GM12878 (cell line): ENCODE data around the gene HERC4.

ENCODE experiments used
- ATF7 ChIP-seq: fragments of 450-650 bp; IDR thresholded peaks from 2 replicates; pipeline ENCODE4 v1.6.1; 2016; ENCODE audit warnings: low read depth, mild to moderate bottlenecking
- MXI1 ChIP-seq: fragments of 150-350 bp; IDR thresholded peaks from 2 replicates; pipeline ENCODE4 v1.6.1; 2011; ENCODE audit warnings: low read depth, mild to moderate bottlenecking, inconsistent platforms, low read length, improper control_type of control experiment
- POLR2AphosphoS5 ChIP-seq: IDR thresholded peaks from 2 replicates; pipeline ENCODE4 v1.6.1; 2011; ENCODE audit warnings: mild to moderate bottlenecking, low read length, inconsistent platforms
- ZNF24 ChIP-seq: fragments of 450-650 bp; IDR thresholded peaks from 2 replicates; pipeline ENCODE4 v1.6.1; 2017; ENCODE audit warnings: antibody characterized with exemption, mild to moderate bottlenecking
- ZNF274 ChIP-seq: IDR thresholded peaks from one replicate; pipeline ENCODE4 v1.8.0; 2011; ENCODE audit not compliant: insufficient read length, insufficient read depth
- TF ChIP-seq, protein P1 (sequence below): fragments of 450-650 bp; IDR thresholded peaks from 2 replicates; pipeline ENCODE4 v1.6.1; 2014; ENCODE audit warnings: mild to moderate bottlenecking
- TF ChIP-seq, protein P2 (sequence below), 3 experiments: IDR thresholded peaks in 2 of 3; conservative IDR thresholded peaks in 1 of 3; 2 replicates each; pipeline ENCODE4 v1.5.1; 2011; ENCODE audit warnings: low read depth in 3 of 3, low read length in 3 of 3, mild to moderate bottlenecking in 3 of 3, control low read depth in 2 of 3, moderate library complexity in 2 of 3, inconsistent platforms in 1 of 3, mixed read lengths in 1 of 3; ENCODE audit not compliant: control insufficient read depth in 2 of 3, insufficient read depth in 1 of 3; ENCODE audit errors: extremely low read depth in 1 of 3
- TF ChIP-seq, protein P3 (sequence below): IDR thresholded peaks from 2 replicates; pipeline ENCODE4 v1.6.1; 2011; ENCODE audit warnings: low read depth, mild to moderate bottlenecking, low read length, moderate library complexity, borderline replicate concordance; ENCODE audit errors: extremely low read depth
- TF ChIP-seq, protein P4 (sequence below): fragments of 450-650 bp; formaldehyde crosslinking; IDR thresholded peaks from 2 replicates; pipeline ENCODE4 v1.4.0; 2020; ENCODE audit warnings: mild to moderate bottlenecking, moderate library complexity

DNA sequence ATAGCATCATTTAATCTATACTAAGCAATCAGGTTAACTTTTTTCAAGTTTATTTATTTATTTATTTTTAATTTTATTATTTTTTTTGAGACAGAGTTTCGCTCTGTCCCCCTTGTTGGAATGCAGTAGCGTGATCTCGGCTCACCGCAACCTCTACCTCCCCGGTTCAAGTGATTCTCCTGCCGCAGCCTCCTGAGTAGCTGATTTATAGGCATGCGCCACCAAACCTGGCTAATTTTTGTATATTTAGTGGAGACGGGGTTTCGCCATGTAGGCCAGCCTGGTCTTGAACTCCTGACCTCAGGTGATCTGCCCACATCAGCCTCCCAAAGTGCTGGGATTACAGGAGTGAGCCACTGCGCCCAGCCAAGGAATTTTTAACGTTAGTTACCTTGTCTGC lies 33.6 kb upstream of the HERC4 start:
- no peak for TF ChIP-seq ZNF274
- TF ChIP-seq ATF7, result no peak
- TF ChIP-seq, protein P1, sequence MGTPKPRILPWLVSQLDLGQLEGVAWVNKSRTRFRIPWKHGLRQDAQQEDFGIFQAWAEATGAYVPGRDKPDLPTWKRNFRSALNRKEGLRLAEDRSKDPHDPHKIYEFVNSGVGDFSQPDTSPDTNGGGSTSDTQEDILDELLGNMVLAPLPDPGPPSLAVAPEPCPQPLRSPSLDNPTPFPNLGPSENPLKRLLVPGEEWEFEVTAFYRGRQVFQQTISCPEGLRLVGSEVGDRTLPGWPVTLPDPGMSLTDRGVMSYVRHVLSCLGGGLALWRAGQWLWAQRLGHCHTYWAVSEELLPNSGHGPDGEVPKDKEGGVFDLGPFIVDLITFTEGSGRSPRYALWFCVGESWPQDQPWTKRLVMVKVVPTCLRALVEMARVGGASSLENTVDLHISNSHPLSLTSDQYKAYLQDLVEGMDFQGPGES, result no peak
- TF ChIP-seq, protein P2, sequence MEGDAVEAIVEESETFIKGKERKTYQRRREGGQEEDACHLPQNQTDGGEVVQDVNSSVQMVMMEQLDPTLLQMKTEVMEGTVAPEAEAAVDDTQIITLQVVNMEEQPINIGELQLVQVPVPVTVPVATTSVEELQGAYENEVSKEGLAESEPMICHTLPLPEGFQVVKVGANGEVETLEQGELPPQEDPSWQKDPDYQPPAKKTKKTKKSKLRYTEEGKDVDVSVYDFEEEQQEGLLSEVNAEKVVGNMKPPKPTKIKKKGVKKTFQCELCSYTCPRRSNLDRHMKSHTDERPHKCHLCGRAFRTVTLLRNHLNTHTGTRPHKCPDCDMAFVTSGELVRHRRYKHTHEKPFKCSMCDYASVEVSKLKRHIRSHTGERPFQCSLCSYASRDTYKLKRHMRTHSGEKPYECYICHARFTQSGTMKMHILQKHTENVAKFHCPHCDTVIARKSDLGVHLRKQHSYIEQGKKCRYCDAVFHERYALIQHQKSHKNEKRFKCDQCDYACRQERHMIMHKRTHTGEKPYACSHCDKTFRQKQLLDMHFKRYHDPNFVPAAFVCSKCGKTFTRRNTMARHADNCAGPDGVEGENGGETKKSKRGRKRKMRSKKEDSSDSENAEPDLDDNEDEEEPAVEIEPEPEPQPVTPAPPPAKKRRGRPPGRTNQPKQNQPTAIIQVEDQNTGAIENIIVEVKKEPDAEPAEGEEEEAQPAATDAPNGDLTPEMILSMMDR (IDR thresholded peaks at IDR 0.05 in 2 of 3, conservative IDR thresholded peaks at IDR 0.05 in 1 of 3; ENCODE audit: control insufficient read depth in 2 of 3, extremely low read depth in 1 of 3, insufficient read depth in 1 of 3, low read depth in 3 of 3, low read length in 3 of 3), result no peak
- TF ChIP-seq POLR2AphosphoS5, result no peak
- TF ChIP-seq, protein P3, sequence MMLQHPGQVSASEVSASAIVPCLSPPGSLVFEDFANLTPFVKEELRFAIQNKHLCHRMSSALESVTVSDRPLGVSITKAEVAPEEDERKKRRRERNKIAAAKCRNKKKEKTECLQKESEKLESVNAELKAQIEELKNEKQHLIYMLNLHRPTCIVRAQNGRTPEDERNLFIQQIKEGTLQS, result no peak
- TF ChIP-seq MXI1, result no peak
- no peak for TF ChIP-seq ZNF24
- TF ChIP-seq, protein P4, sequence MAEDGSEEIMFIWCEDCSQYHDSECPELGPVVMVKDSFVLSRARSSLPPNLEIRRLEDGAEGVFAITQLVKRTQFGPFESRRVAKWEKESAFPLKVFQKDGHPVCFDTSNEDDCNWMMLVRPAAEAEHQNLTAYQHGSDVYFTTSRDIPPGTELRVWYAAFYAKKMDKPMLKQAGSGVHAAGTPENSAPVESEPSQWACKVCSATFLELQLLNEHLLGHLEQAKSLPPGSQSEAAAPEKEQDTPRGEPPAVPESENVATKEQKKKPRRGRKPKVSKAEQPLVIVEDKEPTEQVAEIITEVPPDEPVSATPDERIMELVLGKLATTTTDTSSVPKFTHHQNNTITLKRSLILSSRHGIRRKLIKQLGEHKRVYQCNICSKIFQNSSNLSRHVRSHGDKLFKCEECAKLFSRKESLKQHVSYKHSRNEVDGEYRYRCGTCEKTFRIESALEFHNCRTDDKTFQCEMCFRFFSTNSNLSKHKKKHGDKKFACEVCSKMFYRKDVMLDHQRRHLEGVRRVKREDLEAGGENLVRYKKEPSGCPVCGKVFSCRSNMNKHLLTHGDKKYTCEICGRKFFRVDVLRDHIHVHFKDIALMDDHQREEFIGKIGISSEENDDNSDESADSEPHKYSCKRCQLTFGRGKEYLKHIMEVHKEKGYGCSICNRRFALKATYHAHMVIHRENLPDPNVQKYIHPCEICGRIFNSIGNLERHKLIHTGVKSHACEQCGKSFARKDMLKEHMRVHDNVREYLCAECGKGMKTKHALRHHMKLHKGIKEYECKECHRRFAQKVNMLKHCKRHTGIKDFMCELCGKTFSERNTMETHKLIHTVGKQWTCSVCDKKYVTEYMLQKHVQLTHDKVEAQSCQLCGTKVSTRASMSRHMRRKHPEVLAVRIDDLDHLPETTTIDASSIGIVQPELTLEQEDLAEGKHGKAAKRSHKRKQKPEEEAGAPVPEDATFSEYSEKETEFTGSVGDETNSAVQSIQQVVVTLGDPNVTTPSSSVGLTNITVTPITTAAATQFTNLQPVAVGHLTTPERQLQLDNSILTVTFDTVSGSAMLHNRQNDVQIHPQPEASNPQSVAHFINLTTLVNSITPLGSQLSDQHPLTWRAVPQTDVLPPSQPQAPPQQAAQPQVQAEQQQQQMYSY (CRISPR knock-in tag), result no peak
